Measurements from ENCODE around the gene CD276. TPM values are rescaled to one million over a fixed set of nuclear protein-coding genes. Genes with fewer than 3 reads are reported as not detected.
"Not testable (repeated sequence)": the region's sequence is repeated elsewhere in the genome, so short reads cannot be mapped to it uniquely, and the experiment has no call there.

The CD276 gene
- polyA plus RNA-seq (ENCODE audit: insufficient read length in 12 of 12) = 100 to 1,000 TPM in 11 of 12 donors, not detected in 1; 103 to 157 (median 128) TPM
- long read RNA-seq, donor 1, partial matches to known transcripts = 6 of 15 reads
- long read RNA-seq, donor 1, other reads (novel, unspliced or antisense) = 0 of 15 reads
- long read RNA-seq, donor 2, partial matches to known transcripts = 15 of 19 reads
- long read RNA-seq, donor 2, other reads (novel, unspliced or antisense) = 0 of 19 reads
- long read RNA-seq, donor 3, partial matches to known transcripts = 0 of 2 reads
- long read RNA-seq, donor 3, other reads (novel, unspliced or antisense) = 0 of 2 reads
- long read RNA-seq, donor 4, partial matches to known transcripts = 6 of 9 reads
- long read RNA-seq, donor 4, other reads (novel, unspliced or antisense) = 0 of 9 reads
- long read RNA-seq, donor 5, transcript CD276-202 (10 exons, 3,469 nt) = major isoform, 8 of 10 reads
- long read RNA-seq, donor 5, partial matches to known transcripts = 0 of 10 reads
- long read RNA-seq, donor 5, other reads (novel, unspliced or antisense) = 0 of 10 reads
- long read RNA-seq, donor 6, transcript CD276-202 (10 exons, 3,469 nt) = major isoform, 9 of 11 reads
- long read RNA-seq, donor 6, partial matches to known transcripts = 0 of 11 reads
- long read RNA-seq, donor 6, other reads (novel, unspliced or antisense) = 0 of 11 reads
- long read RNA-seq, donor 7, partial matches to known transcripts = 0 of 2 reads
- long read RNA-seq, donor 7, other reads (novel, unspliced or antisense) = 0 of 2 reads
- long read RNA-seq, donor 8, partial matches to known transcripts = 0 of 5 reads
- long read RNA-seq, donor 8, other reads (novel, unspliced or antisense) = 0 of 5 reads
- long read RNA-seq, donor 9, partial matches to known transcripts = 0 of 4 reads
- long read RNA-seq, donor 9, other reads (novel, unspliced or antisense) = 0 of 4 reads
- long read RNA-seq, donor 10, transcript CD276-202 (10 exons, 3,469 nt) = major isoform, 11 of 12 reads
- long read RNA-seq, donor 10, partial matches to known transcripts = 0 of 12 reads
- long read RNA-seq, donor 10, other reads (novel, unspliced or antisense) = 0 of 12 reads
- long read RNA-seq, donor 11, transcript CD276-202 (10 exons, 3,469 nt) = major isoform, 6 of 24 reads
- long read RNA-seq, donor 11, partial matches to known transcripts = 12 of 24 reads
- long read RNA-seq, donor 11, other reads (novel, unspliced or antisense) = 0 of 24 reads

- peak; percentile 66 for DNase-seq
Observed at GRCh38 chr15:73683777-73684580, at the start of gene CD276. Gene CD276 (plus strand): TSS chr15:73684383. CDS start chr15:73699640, 15,257 bp downstream.

- no peak for DNase-seq
Observed at GRCh38 chr15:73637527-73637926, 46.7 kb upstream of the CD276 start.

- not testable (repeated sequence) for DNase-seq
Observed at GRCh38 chr15:73639464-73639863, 44.7 kb upstream of the CD276 start.

- no peak for DNase-seq
Observed at GRCh38 chr15:73647259-73648013, 36.7 kb upstream of the CD276 start.

GRCh38 chr15:73648014-73648295, 36.2 kb upstream of the CD276 start:
- DNase-seq = no peak

GRCh38 chr15:73650416-73651126, 33.6 kb upstream of the CD276 start:
- no peak for DNase-seq

- DNase-seq = no peak
Observed at GRCh38 chr15:73654659-73655058, 29.5 kb upstream of the CD276 start.

GRCh38 chr15:73655724-73656123, 28.5 kb upstream of the CD276 start:
- no peak for DNase-seq

GRCh38 chr15:73658645-73659044, 25.5 kb upstream of the CD276 start:
- no peak for DNase-seq

- no peak for DNase-seq
Observed at GRCh38 chr15:73660455-73660854, 23.7 kb upstream of the CD276 start.

- DNase-seq = no peak
Observed at GRCh38 chr15:73674587-73674986, 9.6 kb upstream of the CD276 start.

- DNase-seq = peak; percentile 85
Observed at GRCh38 chr15:73677146-73677607, 7.0 kb upstream of the CD276 start.

GRCh38 chr15:73677733-73678132, 6.5 kb upstream of the CD276 start:
- no peak for DNase-seq

- no peak for DNase-seq
Observed at GRCh38 chr15:73678498-73678897, 5.7 kb upstream of the CD276 start.

- no peak for DNase-seq
Observed at GRCh38 chr15:73679180-73679579, 5.0 kb upstream of the CD276 start.

GRCh38 chr15:73679964-73680363, 4.2 kb upstream of the CD276 start:
- DNase-seq = no peak

- no peak for DNase-seq
Observed at GRCh38 chr15:73680549-73680948, 3.6 kb upstream of the CD276 start.

- DNase-seq = no peak
Observed at GRCh38 chr15:73681063-73681462, 3.1 kb upstream of the CD276 start.

GRCh38 chr15:73681856-73682599, 2.2 kb upstream of the CD276 start:
- DNase-seq = no peak
